GM19023 (cell line): Measurements from ENCODE around the gene C5orf15.
A peak's percentile ranks its signal among the peaks of the same experiment; 100 is the strongest.
"Not testable (repeated sequence)": the region's sequence is repeated elsewhere in the genome, so short reads cannot be mapped to it uniquely, and the experiment has no call there.

Source experiments
- ATAC-seq: cut with Tn5 transposase; IDR thresholded peaks from one replicate; pipeline ENCODE4 v1.9.1; 2021; ENCODE audit warnings: mild to moderate bottlenecking, moderate library complexity; ENCODE audit not compliant: unreplicated experiment

Gene C5orf15

GRCh38 chr5:133963493-133964128 lies 4.8 kb downstream of the C5orf15 start:
- ATAC-seq, result no peak

DNA sequence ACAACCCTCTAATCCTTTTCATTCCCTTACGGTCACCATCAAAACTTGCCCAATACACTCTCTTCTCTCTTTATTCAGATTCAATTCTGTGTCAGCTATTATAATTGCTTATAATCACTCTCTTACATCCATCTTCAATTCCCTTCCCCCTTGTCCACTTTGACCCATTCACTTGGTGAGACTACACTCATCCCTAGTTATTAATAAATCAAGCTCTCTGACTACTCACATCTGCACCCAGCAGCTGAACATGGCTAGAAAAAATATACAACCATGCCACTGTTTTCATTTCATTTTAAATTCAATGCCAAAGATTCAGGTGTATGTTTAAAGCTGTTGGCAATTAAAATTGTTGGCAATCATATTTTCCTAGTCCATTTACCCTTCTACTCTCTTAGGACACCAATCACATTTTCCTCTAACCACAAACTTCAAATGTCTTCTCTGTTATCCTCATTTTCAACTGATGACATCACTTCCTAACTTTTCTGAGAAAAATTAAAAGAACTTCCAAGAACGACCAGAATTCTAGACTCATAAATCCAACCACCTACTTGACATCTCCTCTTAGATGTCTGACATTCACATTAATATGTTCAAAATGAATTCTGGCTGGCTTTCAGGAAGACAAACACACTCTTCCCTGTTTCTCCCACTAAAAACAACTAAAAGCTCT lies 5.5 kb downstream of the C5orf15 start:
- no peak for ATAC-seq

- ATAC-seq, result no peak
Observed at GRCh38 chr5:133962131-133962530, 6.3 kb downstream of the C5orf15 start.

DNA sequence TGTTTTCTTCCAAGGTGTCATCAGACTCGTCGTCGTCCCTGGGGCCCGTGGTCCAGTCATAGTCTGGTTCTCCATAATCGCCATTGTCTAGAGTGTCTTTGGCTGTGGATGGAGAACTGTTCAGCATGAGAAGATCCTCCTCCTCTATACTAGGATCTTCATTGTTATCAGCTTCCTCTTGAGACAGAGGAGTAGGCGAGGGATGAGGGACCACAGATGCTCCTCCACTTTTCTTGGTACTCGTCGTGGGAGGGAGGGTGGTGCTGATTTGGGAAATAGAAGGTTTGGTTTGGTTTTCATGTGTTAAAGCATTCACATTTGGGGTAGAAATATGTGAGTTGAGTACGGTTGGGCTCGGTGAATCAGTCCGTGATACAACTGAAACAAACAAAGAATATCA lies 8.8 kb downstream of the C5orf15 start:
- ATAC-seq, result no peak

DNA sequence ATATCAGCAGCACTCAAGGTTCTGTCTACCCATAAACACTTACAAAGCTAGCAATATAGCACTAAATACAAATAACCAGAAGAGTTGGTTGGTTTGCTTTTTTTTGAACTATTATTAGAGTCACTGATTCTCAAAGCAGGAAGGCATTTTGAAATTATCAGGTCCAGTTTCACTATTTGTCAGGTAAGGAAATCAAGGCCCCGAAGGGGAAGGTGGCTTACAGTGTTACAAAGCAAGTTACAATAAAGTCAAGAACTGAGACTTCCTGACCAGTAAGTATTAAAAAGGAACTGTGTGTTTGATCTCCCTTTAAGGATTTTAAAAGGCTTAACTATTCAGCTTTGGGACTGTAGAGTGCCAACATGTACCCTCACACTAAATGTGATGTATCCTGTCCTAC lies 10.8 kb downstream of the C5orf15 start:
- peak; percentile 54 for ATAC-seq

- no peak for ATAC-seq
Observed at GRCh38 chr5:133957080-133957479, 11.3 kb downstream of the C5orf15 start.

- ATAC-seq, result not testable (repeated sequence)
Observed at GRCh38 chr5:133956196-133956595, 12.2 kb downstream of the C5orf15 start.

DNA sequence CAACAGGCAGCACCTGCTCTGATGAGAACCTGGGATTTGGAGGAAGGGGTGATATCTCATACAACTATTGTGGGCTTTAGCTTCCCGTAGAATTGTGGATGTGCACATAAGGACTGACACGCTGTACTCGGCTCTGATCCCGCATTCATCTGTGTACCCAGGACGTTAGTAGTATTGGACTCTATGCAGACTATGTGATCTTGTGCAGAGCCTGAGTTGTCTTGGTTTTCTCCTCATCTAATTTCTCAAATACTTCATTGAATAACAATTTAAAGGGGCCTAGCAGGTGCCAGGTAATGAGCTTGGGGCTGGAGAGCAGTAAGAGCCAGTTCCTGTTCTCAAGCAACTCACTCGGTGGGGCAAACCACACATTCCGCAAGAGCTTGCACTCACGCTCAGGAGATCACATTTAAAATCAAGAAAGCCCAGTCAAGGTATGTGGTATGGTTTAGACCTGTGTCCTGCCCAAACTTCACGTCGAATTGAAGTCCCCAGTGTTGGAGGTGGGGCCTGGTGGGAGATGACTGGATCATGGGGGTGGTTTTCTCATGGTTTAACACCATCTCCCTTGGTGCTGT lies 14.8 kb downstream of the C5orf15 start:
- no peak for ATAC-seq

DNA sequence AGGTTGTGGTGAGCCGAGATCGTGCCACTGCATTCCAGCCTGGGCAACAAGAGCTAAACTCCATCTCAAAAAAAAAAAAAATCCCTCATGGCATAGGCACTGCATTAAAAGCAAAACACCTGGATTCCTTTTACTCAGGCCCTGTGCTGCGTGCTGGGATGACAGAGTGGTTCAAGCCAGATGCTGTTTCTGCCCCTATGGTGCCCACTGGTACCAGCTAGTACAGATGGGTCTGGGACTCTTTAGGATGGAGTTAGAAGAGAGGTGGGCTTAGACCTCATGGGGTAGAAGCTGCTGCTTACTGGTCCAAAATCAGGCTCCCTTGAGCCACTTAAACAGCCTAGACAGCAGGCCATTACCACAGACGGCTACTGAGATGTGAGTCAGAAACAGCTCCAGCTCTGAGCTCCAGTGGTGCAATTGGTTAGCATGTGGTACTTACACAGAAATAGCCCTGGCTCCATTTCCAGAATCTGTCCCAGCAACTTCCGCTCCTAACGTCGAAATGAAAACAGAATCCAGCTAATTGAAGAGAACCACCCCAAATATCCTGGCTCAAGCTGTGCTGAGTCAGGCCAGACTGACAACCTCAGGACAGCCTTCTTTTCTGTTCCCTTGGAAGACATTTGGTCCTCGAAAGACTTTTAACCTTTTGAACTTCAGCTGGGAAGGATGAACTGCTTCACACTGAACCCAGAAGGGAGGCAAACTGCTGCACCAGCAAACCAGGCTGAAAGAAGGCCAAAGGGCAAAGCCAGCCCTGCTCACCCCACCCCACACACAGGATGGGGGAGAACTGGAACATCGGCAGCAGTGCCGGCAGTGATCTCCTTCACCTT lies 15.5 kb downstream of the C5orf15 start:
- no peak for ATAC-seq

GRCh38 chr5:133950821-133951612 lies 17.4 kb downstream of the C5orf15 start:
- no peak for ATAC-seq

DNA sequence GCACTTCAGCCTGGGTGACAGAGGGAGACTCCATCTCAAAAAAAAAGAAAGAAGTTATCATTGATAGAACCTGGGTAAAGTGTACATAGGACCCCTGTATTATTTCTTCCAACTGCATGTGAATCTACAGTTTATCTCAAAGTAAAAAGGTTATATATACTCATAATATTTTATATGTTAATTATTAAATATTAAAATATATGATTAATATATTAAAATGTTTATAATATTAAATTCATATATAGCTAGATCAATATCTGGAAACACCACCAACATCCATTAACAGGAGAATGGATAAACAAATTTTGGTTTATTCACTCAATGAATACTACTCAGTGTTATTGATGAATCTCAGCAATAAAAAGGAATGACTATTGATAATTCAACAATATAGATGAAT lies 19.7 kb downstream of the C5orf15 start:
- no peak for ATAC-seq

DNA sequence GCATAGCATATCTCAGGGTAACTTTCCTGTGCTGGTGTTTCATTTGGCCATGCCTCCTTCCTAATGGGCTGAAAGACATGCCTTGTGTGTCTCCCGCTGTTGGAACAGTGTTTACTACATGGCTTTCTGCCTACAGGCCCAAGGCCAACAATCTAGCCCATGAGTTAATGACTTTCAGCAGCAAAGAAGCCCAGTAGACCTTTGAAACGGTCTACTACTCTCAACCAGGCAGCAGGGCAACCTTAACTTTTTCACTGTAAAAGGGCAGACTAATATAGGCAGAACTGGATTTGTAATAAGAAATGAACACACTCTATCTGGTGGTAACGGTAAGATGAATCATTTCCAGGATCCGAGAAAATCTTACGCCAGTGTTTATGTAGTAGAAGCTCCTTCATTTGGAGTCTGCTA lies 21.0 kb downstream of the C5orf15 start:
- ATAC-seq, result no peak

DNA sequence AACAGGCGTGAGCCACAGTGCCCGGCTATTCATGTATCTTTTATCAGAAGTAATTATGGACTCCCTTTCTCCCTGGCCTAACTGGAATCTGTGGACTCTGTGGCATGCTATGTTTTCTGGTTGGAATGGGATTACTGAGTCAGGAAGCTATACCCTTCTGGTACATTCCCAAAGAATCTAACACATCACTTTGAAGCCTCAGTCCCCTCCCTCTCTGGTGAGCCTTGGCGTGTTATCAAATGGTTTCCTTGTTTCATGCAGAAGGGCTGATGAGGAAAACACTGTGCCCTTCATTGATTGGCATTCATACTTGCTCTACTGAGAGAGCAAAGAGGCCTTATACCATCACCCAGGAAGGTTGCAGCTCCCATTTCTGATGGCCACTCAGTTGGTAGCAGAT lies 22.9 kb downstream of the C5orf15 start:
- no peak for ATAC-seq

DNA sequence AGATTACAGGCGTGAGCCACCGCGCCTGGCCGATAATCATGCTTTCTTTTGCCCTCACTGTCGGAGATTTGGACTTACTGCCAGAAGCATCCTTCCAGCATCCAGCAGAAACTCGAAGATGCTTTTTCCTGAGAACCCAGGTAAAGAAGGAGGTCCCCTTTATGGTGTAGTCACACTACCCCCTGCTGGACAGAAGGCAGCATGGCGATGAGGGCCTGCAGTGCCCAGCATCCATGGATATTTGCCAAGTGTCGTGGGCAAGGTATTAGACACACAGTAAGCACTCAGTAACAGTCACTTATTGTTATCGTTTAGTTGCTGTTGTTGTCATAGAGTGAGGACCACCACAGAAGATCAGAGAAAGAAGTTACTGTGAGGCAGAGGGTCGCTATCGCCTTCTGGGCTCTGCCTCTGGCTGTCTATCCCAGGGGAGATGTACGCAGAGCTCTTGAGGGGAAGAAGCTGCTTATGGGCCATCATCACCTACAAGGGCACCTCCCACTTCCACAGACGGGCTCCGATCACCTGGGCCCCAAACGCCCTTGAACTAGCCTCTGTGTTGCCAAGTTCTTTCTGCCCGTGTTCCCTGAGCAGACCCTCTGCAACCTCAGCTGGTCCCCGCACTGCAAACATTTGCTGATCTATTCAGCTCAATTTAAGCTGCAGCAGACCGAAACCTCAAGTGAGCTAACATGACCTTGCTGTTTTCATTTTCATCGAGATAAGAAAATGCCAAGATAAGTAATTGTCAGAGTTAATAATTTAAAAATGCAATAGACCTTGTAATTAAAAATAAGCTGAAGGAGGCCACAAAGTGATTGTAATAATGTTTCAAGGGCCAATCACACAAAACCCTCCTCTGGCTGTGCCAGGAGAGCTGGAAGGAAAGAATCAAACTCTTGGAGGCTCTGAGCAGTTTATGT lies 23.9 kb downstream of the C5orf15 start:
- no peak for ATAC-seq

- ATAC-seq, result no peak
Observed at GRCh38 chr5:133943475-133943817, 25.0 kb downstream of the C5orf15 start.

DNA sequence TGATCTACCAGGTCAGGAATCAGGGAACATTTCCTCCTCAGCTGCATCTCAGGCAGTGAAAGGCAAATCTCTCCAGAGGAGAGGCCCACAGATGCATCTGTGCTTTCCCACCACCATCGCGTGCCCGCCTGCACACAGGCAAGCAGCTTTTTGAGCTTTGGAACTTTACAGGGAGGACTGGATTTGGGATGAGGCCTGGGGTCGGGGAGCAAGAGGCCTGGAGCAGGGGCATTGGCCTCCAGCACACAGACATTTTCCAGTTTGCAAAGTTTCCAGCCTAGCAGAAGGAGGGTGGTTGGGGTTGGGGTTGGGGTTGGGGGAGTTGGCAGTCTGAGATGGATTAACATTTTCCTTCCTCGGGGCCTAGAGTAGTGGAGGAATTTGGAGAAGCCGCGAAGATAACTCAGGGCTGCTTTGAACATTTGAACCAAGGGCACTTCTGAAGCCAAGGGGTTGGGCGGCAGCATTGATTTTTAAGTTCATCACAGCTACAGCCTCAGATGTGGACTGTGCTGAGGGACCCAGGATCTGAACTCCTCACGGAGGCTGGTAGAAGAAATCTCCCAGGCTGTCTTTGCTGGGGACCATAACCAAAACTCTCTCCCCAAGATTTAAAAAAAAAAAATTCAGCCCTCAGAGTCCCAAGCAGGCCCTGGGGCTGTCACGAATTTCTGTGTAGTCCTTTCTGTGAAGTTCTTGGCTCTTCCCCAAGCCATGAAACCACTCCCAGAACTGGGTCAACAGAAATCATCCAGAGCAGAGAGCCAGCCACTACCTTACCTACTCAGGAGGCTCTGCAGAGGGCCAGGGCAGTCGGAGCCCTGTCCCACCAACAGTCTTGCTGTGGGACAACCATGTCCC lies 25.6 kb downstream of the C5orf15 start:
- ATAC-seq, result no peak

GRCh38 chr5:133941456-133942196 lies 26.8 kb downstream of the C5orf15 start:
- no peak for ATAC-seq

DNA sequence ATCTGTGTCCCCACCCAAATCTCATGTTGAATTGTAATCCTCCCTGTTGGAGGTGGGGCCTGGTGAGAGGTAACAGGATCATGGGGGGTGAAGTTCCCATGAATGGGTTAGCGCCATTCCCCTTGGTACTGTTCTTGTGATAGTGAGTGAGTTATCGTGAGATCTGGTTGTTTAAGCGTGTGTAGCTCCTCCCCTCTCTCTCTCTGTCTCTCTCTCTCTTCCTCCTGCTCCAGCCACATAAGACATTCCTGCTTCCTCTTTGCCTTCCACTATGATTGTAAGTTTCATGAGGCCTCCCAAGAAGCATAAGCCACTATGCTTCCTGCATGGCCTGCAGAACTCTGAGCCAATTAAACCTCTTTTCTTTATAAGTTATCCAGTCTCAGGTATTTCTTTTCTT lies 28.8 kb downstream of the C5orf15 start:
- ATAC-seq, result no peak
